ENCODE results near the gene SLC6A3.

SLC6A3 gene

GRCh38 chr5:1471997-1472963 lies 27.0 kb upstream of the SLC6A3 start:
- DNase-seq (ENCODE audit: low read depth): no peak
- TF ChIP-seq CTCF (IDR thresholded peaks at IDR 0.05; ENCODE audit: low read depth, low read length) (no peak), MYC (IDR thresholded peaks at IDR 0.05; ENCODE audit: low read depth, low read length) (no peak), POLR2A (IDR thresholded peaks at IDR 0.05; ENCODE audit: extremely low read depth, insufficient read length) (no peak)
- TF ChIP-seq, protein P1, sequence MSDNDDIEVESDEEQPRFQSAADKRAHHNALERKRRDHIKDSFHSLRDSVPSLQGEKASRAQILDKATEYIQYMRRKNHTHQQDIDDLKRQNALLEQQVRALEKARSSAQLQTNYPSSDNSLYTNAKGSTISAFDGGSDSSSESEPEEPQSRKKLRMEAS (IDR thresholded peaks at IDR 0.05; ENCODE audit: low read depth, low read length): no peak
- H3K4me3 ChIP-seq (ENCODE audit: low read depth, low read length): no peak overlapping the region

DNA sequence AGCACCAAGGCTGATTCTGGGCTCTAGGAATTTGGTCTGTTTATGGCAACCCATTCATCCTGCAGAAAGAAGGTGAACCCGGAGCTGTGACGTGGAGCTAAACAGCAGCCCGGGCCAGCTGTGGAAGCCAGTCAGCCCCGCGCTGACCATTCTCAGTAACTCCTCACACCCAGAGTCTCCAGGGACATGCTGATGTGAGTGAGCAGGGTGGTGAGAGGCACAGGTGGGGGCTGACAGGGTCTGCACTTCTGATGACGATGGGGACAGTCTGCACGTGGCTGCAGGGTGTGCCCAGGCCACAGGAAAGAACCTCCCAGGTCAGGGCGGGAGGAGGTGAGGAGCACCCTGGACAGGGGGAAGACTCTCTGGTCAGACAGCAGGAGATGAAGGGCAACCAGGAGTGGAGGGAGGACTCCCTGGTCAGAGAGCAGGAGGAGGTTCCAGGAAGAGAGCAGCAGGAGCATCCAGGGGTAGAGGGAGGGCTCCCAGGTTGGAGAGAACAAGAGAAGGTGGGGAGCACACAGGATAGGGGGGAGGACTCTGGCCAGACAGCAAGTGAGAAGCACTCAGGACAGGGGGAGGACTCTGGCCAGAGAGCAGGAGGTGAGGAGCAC lies 26.1 kb upstream of the SLC6A3 start:
- no peak for DNase-seq (ENCODE audit: low read depth)
- no peak overlapping the region for H3K4me3 ChIP-seq (ENCODE audit: low read depth, low read length)
- TF ChIP-seq, protein P1 (IDR thresholded peaks at IDR 0.05; ENCODE audit: low read depth, low read length): no peak
- TF ChIP-seq CTCF (IDR thresholded peaks at IDR 0.05; ENCODE audit: low read depth, low read length): no peak
- no peak for TF ChIP-seq MYC (IDR thresholded peaks at IDR 0.05; ENCODE audit: low read depth, low read length)
- no peak for TF ChIP-seq POLR2A (IDR thresholded peaks at IDR 0.05; ENCODE audit: extremely low read depth, insufficient read length)

- DNase-seq (ENCODE audit: low read depth): no peak
- no peak overlapping the region for H3K4me3 ChIP-seq (ENCODE audit: low read depth, low read length)
- TF ChIP-seq, protein P1 (IDR thresholded peaks at IDR 0.05; ENCODE audit: low read depth, low read length): no peak
- TF ChIP-seq MYC (IDR thresholded peaks at IDR 0.05; ENCODE audit: low read depth, low read length) (no peak), POLR2A (IDR thresholded peaks at IDR 0.05; ENCODE audit: extremely low read depth, insufficient read length) (no peak), CTCF (IDR thresholded peaks at IDR 0.05; ENCODE audit: low read depth, low read length) (no peak)
Measured at GRCh38 chr5:1470762-1471211, 25.5 kb upstream of the SLC6A3 start.

GRCh38 chr5:1468629-1469527 lies 23.6 kb upstream of the SLC6A3 start:
- TF ChIP-seq, protein P1 (IDR thresholded peaks at IDR 0.05; ENCODE audit: low read depth, low read length): no peak
- TF ChIP-seq MYC (IDR thresholded peaks at IDR 0.05; ENCODE audit: low read depth, low read length) (no peak), CTCF (IDR thresholded peaks at IDR 0.05; ENCODE audit: low read depth, low read length) (no peak), POLR2A (IDR thresholded peaks at IDR 0.05; ENCODE audit: extremely low read depth, insufficient read length) (no peak)
- DNase-seq (ENCODE audit: low read depth): no peak
- no peak overlapping the region for H3K4me3 ChIP-seq (ENCODE audit: low read depth, low read length)

DNA sequence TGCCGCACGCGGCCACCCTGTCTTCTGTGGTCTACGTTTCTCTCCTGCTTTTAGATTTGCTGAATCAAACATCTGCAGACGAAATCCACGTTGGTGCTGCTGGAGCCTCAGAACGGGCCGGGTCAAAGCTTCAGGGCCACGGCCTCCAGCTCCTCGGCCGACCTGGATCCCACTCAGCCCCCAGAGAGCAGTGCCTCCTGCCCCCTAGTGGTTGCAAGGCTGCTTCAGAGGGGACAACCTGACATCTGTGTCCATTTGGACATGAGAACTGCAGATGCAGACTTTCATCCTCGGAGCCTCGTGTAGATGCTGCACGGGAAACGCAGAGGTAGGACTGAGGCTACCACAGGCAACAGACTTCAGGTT lies 23.0 kb upstream of the SLC6A3 start:
- no peak overlapping the region for H3K4me3 ChIP-seq (ENCODE audit: low read depth, low read length)
- TF ChIP-seq CTCF (IDR thresholded peaks at IDR 0.05; ENCODE audit: low read depth, low read length) (peak; percentile 43), POLR2A (IDR thresholded peaks at IDR 0.05; ENCODE audit: extremely low read depth, insufficient read length) (no peak)
- DNase-seq (ENCODE audit: low read depth): no peak
